Panc1 (cell line): ENCODE results near the gene CKB. TPM values are rescaled to one million over a fixed set of nuclear protein-coding genes. Genes with fewer than 3 reads are reported as not detected.

Experiments
- ATAC-seq: fragments of 200-7000 bp; cut with Tn5 transposase; 2 replicates; pipeline ENCODE4 v1.9.1; 2020; ENCODE audit warnings: mild to moderate bottlenecking, moderate library complexity
- BruUV-seq: library from RNA; stranded (reverse); fragments of 400-500 nt; replicated peaks from 2 replicates; lab custom pipeline; 2021; lab: Mats Ljungman, UMichigan
- CTCF ChIA-PET: fragments of 300-600 bp; sonication (Branson Sonifier 250); formaldehyde crosslinking; loops from one replicate; lab custom pipeline; 2022; ENCODE audit warnings: antibody characterized with exemption; lab: Charles Lee
- POLR2A ChIA-PET: fragments of 300-600 bp; sonication (Branson Sonifier 250); formaldehyde crosslinking; loops from one replicate; lab custom pipeline; 2022; ENCODE audit warnings: antibody characterized with exemption; lab: Charles Lee
- DNase-seq: peaks from one replicate; pipeline ENCODE4 v3.0.0-alpha.2; 2010; ENCODE audit warnings: low read depth, low spot score
- H3K27ac ChIP-seq: 2 replicates; pipeline ENCODE4 v1.5.1; 2011; ENCODE audit warnings: mild to moderate bottlenecking, low read length, inconsistent platforms
- H3K27me3 ChIP-seq: fragments of 200-500 bp; sonication (Bioruptor generic); 2 replicates; pipeline ENCODE4 v1.6.0; 2014; ENCODE audit warnings: low read length, inconsistent platforms; ENCODE audit not compliant: control insufficient read depth, insufficient read depth
- H3K36me3 ChIP-seq: fragments of 200-500 bp; sonication (Bioruptor generic); 2 replicates; pipeline ENCODE4 v1.5.1; 2014; ENCODE audit warnings: inconsistent platforms, mild to moderate bottlenecking, low read length, moderate library complexity; ENCODE audit not compliant: control insufficient read depth, insufficient read depth
- H3K4me1 ChIP-seq: 2 replicates; pipeline ENCODE4 v1.5.1; 2011; ENCODE audit warnings: inconsistent platforms, mild to moderate bottlenecking, low read length, moderate library complexity; ENCODE audit not compliant: control insufficient read depth, insufficient read depth
- H3K4me3 ChIP-seq, 2 experiments: 2 replicates each; pipeline ENCODE4 v1.5.1; 2011 to 2012; ENCODE audit warnings: low read depth in 2 of 2, low read length in 2 of 2, mild to moderate bottlenecking in 2 of 2, inconsistent platforms in 1 of 2, moderate library complexity in 1 of 2
- H3K9me3 ChIP-seq: fragments of 200-500 bp; sonication (Bioruptor generic); 2 replicates; pipeline ENCODE4 v1.5.1; 2014; ENCODE audit warnings: low read depth, mild to moderate bottlenecking, inconsistent platforms, low read length, moderate library complexity; ENCODE audit not compliant: control insufficient read depth, insufficient read depth
- CTCF ChIP-seq: fragments of 450-650 bp; IDR thresholded peaks from 2 replicates; pipeline ENCODE4 v1.5.1; 2017; ENCODE audit warnings: mild to moderate bottlenecking
- POLR2AphosphoS5 ChIP-seq: IDR thresholded peaks from 2 replicates; pipeline ENCODE4 v1.6.1; 2012; ENCODE audit warnings: mild to moderate bottlenecking, low read depth, low read length, moderate library complexity
- REST ChIP-seq, 2 experiments: IDR thresholded peaks; 2 replicates each; pipeline ENCODE4 v1.6.1; 2011 to 2012; ENCODE audit warnings: low read depth in 2 of 2, control low read depth in 1 of 2, low read length in 1 of 2, mild to moderate bottlenecking in 1 of 2, moderate library complexity in 1 of 2; ENCODE audit not compliant: insufficient read depth in 1 of 2
- SIN3A ChIP-seq: IDR thresholded peaks from 2 replicates; pipeline ENCODE4 v1.6.1; 2012; ENCODE audit warnings: low read depth, mild to moderate bottlenecking, low read length, moderate library complexity, borderline replicate concordance; ENCODE audit not compliant: insufficient read depth
- TCF7L2 ChIP-seq: IDR thresholded peaks from 2 replicates; pipeline ENCODE4 v1.6.1; 2011; ENCODE audit warnings: mild to moderate bottlenecking, low read depth, low read length, inconsistent platforms
- in situ Hi-C: cut with HindIII; loops from 2 replicates; pipeline ENCODE4 v1.10.0; 2016; ENCODE audit warnings: low sequenced_read_pairs, low pct_unique_long_range_greater_than_20kb
- intact Hi-C: fragments of 100-400 bp; cut with micrococcal nuclease; formaldehyde crosslinking; loops from one replicate; pipeline ENCODE4 v1.10.0; 2022; ENCODE audit not compliant: unreplicated experiment
- total RNA-seq: library from RNA; stranded (reverse); gene quantifications from one replicate; pipeline ENCODE4 v1.2.1, GENCODE V29; 2021; ENCODE audit not compliant: unreplicated experiment

CKB gene
- total RNA-seq, 1 experiment from 2014 or later = 436 TPM

GRCh38 chr14:103501041-103501870, 21.4 kb downstream of the CKB start:
- DNase-seq = no peak
- Histone ChIP-seq H3K9me3 (no peaks in the 10 kb centered on the region), H3K4me1 (no peaks in the 10 kb centered on the region), H3K4me3 (no peak overlapping the region), H3K36me3 (peaks cover 8% of the 10 kb centered on the region), H3K27ac (no peak overlapping the region), H3K27me3 (no peaks in the 10 kb centered on the region)
- intact Hi-C loops = no loop called here
- CTCF ChIA-PET = no interaction called here
- POLR2A ChIA-PET = no interaction called here
- BruUV-seq = no TSS peak
- in situ Hi-C loops = no loop called here
- no peak for ATAC-seq
- TF ChIP-seq TCF7L2 (no peak), REST (IDR thresholded peaks at IDR 0.05; ENCODE audit: insufficient read depth in 1 of 2, low read depth in 2 of 2, low read length in 1 of 2) (no peak), POLR2AphosphoS5 (no peak), CTCF (no peak), SIN3A (no peak)

GRCh38 chr14:103500148-103500990, 22.3 kb downstream of the CKB start:
- ChIA-PET CTCF (interaction anchor here (0.6 kb wide), 1 partner anchor 107 kb away, joined by 5 read pairs; no protein-coding TSS in a partner anchor), POLR2A (no interaction called here)
- in situ Hi-C loops = no loop called here
- peak; percentile 93 for ATAC-seq
- no peaks in the 10 kb centered on the region for H3K27me3 ChIP-seq
- no peaks in the 10 kb centered on the region for H3K4me1 ChIP-seq
- DNase-seq = no peak
- no peak overlapping the region for H3K4me3 ChIP-seq
- TF ChIP-seq TCF7L2 (no peak), CTCF (peak; percentile 93)
- peaks cover 8% of the 10 kb centered on the region for H3K36me3 ChIP-seq
- no peak overlapping the region for H3K27ac ChIP-seq
- intact Hi-C loops = no loop called here
- no TSS peak for BruUV-seq
- H3K9me3 ChIP-seq = no peaks in the 10 kb centered on the region
